HepG2 (cell line): ENCODE measurements around the gene FRMD8.
A peak's percentile ranks its signal among the peaks of the same experiment; 100 is the strongest.

Source experiments
- CTCF ChIP-seq: sonication (generic); formaldehyde crosslinking; IDR thresholded peaks from 2 replicates; pipeline ENCODE4 v1.5.0; 2020; ENCODE audit warnings: mild to moderate bottlenecking, missing genetic modification reagents, moderate library complexity
- EZH2 ChIP-seq: conservative IDR thresholded peaks from 2 replicates; pipeline ENCODE4 v1.6.1; 2012; ENCODE audit warnings: mild to moderate bottlenecking, low read depth, low read length, moderate library complexity
- FOXK1 ChIP-seq: sonication (generic); formaldehyde crosslinking; IDR thresholded peaks from 2 replicates; pipeline ENCODE4 v1.4.0; 2020; ENCODE audit warnings: low read depth, missing genetic modification reagents, borderline replicate concordance
- IRF2 ChIP-seq: IDR thresholded peaks from 2 replicates; pipeline ENCODE4 v1.6.1; 2018; ENCODE audit warnings: missing genetic modification reagents, missing compliant biosample characterization
- MYC ChIP-seq: sonication (generic); formaldehyde crosslinking; IDR thresholded peaks from 2 replicates; pipeline ENCODE4 v1.9.0; 2021; ENCODE audit warnings: missing genetic modification reagents, borderline replicate concordance
- RBM22 ChIP-seq: fragments of 200-400 bp; formaldehyde crosslinking; optimal IDR thresholded peaks from 2 replicates; pipeline ENCODE3; 2017; ENCODE audit warnings: mild to moderate bottlenecking, low read length, moderate library complexity
- SIN3A ChIP-seq: IDR thresholded peaks from 2 replicates; pipeline ENCODE4 v1.6.1; 2011; ENCODE audit warnings: low read depth, mild to moderate bottlenecking, control low read depth, low read length, borderline replicate concordance
- ZBTB34 ChIP-seq: sonication (generic); formaldehyde crosslinking; IDR thresholded peaks from 2 replicates; pipeline ENCODE4 v1.8.0; 2022; ENCODE audit warnings: mild to moderate bottlenecking, missing genetic modification reagents
- ZBTB7A ChIP-seq: sonication (generic); formaldehyde crosslinking; IDR thresholded peaks from 2 replicates; pipeline ENCODE4 v1.8.0; 2022; ENCODE audit warnings: mild to moderate bottlenecking, missing genetic modification reagents
- ZNF335 ChIP-seq: sonication (generic); formaldehyde crosslinking; IDR thresholded peaks from 2 replicates; pipeline ENCODE4 v1.4.0; 2020; ENCODE audit warnings: missing genetic modification reagents
- TF ChIP-seq, protein P1 (sequence below): sonication (generic); formaldehyde crosslinking; IDR thresholded peaks from 2 replicates; pipeline ENCODE4 v1.4.0; 2020; ENCODE audit warnings: missing genetic modification reagents

DNA sequence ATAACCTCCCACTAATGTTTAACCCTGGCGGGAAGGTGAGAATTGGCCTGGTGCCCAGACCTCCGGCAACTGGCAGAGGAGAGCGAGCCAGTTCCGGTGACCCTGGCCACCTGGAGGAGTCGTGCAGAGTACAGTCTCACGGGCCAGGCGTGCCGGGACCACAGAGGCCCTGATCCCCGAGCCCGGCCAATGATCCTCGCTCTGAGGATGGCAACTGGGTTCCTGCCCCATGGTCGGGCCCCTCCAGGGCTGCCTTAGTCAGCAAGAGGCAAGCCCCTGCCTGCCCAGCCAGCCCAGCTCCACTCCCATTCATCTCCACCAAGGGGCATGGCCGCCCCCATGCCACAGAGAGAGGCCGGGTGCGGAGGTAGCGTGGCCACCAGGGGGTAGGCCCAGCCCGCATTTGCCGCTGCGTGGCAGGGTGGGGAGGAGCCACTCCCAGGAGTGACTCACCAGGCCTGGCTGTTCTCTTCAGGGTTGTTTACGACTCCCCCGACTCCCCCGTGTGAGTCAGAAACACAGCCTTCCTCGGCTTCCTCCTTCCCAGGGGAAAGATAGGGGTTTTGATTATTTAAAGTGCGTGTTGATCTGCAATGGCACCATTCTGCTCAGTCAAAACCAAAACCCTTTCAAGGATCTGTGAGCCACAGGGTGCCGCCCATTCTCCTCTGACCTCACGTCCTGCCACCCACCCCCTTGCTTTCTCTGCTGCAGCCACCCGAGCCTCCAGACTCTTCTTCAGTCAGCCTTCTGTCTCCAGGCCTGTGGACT lies 4.2 kb upstream of the FRMD8 start, which contains the start of gene SLC25A45:
- TF ChIP-seq CTCF (peak; percentile 94), EZH2 (no peak), RBM22 (no peak), SIN3A (no peak; the same call in 1 of the 2 replicates), ZBTB7A (peak; percentile 85), ZBTB34 (CRISPR knock-in tag) (peak; percentile 95; the same call in 1 of the 2 replicates), FOXK1 (peak; percentile 75), MYC (CRISPR knock-in tag) (peak; percentile 94), IRF2 (CRISPR knock-in tag) (peak; percentile 87), ZNF335 (peak; percentile 80)
- TF ChIP-seq, protein P1, sequence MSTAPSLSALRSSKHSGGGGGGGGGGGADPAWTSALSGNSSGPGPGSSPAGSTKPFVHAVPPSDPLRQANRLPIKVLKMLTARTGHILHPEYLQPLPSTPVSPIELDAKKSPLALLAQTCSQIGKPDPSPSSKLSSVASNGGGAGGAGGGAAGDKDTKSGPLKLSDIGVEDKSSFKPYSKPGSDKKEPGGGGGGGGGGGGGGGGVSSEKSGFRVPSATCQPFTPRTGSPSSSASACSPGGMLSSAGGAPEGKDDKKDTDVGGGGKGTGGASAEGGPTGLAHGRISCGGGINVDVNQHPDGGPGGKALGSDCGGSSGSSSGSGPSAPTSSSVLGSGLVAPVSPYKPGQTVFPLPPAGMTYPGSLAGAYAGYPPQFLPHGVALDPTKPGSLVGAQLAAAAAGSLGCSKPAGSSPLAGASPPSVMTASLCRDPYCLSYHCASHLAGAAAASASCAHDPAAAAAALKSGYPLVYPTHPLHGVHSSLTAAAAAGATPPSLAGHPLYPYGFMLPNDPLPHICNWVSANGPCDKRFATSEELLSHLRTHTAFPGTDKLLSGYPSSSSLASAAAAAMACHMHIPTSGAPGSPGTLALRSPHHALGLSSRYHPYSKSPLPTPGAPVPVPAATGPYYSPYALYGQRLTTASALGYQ (CRISPR knock-in tag), result no peak; the same call in 1 of the 2 replicates
